ENCODE results near the gene SIVA1.

The SIVA1 gene

DNA sequence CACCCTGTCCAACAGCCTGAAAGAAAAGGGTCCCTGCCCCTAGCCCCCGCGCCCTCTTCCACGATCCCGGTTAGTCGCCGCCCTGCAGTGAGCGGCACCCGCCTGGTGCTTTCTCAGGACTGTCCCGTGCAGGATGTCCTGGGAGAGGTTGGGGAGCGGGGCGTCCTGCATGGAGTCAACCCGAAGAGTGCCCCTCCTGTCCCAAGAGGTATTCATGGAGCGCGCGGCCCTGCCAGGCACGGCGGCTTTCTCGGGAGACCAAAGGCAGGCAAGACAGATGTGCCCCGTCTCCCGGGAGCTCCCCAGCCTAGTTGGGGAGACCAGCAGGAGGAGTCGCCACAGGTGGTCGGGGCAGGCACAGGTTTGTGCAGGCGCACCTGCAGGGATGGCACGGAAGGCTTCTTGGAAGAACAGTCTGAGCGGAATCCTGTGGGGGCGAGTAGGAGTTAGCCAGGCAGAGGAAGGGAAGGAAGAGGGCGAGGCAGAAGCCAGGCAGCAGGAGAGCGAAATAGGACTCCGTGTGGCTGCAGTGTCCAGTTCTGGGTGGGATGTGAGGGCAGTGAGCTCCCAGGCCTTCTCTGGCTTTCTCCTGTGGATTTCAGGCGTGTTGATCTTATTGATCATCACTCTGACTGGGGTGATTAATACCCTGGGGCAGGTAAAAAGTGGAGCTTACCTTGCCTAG is 723 bp downstream of the SIVA1 start:
- DNase-seq: no peak

DNA sequence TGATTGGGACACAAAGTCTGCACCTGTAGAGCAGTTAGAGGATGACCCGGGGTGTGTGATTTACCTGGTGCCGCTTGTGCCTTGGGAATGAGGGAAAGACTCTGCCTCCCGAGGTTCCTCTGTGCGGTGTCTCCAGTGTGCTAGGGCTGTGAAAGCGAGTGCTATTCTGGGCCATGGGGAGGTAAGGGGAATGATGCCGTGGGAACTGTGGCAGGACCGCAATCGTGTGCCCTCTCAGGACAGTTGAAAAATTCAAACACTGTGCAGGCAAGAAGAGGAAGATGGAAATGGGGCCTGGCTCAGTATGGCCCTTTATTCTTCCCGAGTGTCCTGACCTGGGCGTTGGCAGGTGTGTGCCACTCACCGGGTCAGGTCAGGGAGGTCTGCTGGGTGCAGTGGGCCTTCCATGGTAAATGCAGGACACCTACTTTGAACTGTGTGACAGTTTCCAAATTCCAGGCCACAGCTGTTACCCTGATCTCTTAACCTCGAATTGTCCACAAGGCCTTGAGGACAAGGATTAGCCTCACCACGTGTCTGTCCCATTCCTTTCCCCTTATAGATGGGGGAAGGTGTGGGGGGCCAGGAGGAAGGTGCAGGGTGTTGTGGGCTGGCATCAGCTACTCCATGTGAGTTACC is 1.4 kb downstream of the SIVA1 start:
- no peak for DNase-seq

DNA sequence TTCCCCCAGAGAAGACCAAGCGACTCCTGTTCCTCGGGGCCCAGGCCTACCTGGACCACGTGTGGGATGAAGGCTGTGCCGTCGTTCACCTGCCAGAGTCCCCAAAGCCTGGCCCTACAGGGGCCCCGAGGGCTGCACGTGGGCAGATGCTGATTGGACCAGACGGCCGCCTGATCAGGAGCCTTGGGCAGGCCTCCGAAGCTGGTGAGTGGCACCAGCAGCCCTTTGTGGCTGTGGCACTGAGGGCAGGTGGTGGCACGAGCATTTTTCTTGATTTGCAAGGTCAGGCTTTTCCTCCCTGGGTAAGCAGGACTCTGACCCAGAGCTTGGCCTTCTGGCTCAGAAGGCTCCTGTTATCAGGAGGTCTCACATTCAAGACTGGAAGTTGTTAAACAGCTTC is 2.7 kb downstream of the SIVA1 start:
- no peak for DNase-seq

DNA sequence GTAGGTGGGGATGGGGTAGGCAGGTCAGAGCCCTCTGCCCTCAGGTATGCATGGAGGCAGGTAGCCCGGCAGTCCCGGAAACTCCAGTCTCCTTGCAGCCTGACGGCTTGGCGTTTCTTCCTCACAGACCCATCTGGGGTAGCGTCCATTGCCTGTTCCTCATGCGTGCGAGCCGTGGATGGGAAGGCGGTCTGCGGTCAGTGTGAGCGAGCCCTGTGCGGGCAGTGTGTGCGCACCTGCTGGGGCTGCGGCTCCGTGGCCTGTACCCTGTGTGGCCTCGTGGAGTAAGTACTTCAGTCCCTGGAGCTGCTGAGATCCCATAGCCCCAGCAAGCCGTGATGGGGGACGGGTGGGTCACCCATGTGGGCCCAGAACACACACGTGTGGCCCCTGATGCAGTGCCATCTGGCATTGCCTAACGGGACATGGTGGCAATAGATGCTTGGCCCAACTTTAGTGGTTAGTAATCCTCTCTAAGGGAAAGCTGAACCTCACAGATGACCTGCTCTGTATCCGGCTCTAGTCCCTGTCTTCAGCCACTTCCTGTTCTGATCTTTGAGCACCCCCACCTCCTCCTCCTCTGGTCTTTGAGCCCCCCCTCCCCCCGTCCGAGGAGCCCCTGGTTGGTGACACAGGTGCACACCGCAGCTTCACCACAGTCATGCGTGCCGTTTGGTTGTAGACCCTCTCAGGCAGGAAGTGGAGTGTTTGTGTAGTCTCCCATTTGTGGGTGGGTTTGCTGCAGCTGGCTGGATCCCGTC is 3.7 kb downstream of the SIVA1 start:
- DNase-seq: no peak

DNA sequence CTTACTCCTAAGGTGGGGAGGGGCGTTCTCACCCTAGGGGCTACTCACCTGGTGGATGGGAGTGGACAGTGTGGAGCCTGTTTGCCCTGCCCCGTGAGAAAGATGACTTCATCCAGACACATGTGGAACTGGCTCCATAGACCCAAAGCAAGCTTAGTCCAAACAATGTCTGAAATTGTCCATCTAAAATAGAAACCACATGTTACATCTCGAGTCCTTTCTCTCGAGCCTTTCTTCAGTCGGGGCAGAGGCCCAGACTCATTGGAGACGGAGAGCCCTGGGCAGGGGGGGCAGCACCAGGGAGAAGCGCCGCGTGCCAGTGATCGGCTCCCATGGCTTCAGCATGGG is 4.3 kb downstream of the SIVA1 start:
- DNase-seq: no peak

DNA sequence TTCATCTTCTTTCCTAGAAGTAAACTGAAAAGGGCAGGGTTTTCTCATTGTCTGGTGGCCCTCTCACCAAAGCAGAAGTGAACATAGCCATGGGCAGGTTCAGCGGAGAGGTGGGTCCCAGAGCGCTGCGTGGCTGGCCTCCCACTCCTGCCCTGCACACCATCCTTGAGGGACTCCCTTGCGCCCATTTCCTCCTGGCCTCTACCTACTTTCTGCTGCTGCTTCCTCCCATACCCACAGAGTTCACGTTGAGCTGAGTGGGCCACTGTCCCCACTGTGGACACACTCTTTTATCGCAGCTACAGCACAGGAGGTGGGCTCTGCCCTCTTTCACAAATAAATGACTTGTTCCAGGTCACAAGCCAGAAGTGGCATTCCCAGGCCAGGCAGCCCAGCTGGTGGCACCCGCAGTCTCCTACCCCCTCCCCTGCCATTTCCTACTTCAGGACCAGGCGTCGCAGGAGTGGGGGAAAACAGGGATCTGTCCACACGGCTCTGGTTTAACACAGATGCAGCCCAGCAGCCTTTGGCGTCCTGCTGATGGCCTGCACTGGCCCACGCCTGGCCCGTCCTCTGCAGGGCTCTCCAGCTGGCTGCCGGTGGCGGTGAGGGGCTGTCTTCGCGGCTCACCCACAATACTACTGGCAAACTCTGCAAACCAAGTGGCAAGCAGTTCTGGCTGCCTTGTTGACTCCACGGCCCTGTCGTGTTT is 4.9 kb downstream of the SIVA1 start:
- no peak for DNase-seq

DNA sequence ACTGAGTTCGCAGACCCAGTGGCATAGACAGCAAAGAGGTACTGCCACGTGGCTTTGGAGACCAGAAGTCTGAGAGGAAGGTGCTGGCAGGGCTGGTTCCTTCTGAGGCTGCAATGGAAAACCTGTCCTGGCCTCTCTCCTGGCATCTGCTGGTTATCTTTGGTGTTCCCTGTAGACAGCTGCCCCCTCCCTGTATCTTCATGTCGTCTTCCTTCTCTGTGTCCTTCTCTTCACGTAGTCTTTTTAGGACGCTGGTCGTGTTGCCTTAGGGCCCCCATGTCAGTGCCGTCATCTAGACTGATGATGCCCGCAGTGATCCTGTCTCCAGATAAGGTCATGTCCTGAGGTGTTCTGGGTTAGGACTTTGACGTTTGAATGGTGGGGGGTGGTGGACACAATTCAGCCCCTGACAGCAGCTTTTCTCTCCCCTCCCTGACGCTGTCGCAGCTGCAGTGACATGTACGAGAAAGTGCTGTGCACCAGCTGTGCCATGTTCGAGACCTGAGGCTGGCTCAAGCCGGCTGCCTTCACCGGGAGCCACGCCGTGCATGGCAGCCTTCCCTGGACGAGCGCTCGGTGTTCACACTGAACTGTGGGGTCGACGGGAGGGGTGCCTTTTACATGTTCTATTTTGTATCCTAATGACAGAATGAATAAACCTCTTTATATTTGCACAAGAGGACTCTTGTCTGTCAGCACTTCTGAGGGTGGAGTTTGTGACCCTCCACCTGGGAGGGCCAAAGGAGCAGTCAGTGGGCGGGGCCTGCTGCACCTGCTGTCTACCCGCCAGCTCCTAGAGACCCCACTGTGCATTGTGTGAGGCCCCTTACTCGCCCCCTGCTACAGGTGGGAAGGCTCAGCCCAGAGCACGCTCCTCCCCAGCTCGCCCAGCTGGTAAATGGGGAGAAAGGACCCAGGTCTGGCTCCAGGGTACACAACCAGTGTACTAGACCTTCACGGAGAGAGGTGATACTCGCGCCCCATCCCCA is 6.3 kb downstream of the SIVA1 start:
- no peak for DNase-seq

DNA sequence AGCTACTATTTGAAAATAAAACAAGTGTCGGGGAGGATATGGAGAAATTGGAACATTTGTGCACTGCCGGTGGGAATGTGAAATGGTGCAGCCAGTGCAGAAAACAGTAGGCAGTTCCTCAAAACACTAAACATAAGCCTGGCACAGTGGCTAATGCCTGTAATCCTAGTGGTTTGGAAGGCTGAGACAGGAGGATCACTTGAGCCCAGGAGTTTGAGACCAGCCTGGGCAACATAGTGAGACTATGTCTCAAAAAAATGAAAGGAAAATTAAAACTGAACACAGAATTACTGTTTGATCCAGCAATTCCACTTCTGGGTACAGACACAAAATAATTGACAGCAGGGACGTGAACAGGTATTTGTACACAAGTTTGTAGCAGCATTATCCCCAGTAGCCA is 12.6 kb downstream of the SIVA1 start:
- no peak for DNase-seq

DNA sequence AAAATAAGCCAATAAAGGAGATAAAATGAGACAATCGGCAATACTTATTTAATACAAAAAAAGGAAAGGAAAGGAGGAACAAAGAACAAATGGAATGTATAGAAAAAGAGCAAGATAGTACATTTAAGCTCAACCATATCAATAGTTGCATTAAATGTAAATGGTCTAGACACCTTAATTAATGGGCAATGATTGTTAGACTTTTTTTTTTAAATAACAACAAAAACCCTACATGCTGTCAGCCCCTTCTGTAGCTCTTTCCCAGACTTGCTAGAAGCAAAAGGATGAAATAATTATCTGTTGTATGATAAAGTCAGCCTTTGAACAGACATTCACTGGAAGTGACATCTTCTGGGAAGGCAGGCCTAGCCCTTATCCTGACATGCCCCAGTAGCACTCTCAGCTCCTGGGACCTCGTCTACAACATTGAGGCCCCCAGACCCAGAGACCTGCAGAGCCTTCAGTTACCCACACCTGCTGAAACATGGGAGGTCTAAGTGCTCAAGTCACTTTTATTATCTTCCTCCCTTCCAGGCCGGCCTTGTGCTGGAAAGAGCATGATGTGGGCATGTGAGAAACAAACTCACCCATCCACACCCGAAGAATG is 13.4 kb downstream of the SIVA1 start:
- no peak for DNase-seq

DNA sequence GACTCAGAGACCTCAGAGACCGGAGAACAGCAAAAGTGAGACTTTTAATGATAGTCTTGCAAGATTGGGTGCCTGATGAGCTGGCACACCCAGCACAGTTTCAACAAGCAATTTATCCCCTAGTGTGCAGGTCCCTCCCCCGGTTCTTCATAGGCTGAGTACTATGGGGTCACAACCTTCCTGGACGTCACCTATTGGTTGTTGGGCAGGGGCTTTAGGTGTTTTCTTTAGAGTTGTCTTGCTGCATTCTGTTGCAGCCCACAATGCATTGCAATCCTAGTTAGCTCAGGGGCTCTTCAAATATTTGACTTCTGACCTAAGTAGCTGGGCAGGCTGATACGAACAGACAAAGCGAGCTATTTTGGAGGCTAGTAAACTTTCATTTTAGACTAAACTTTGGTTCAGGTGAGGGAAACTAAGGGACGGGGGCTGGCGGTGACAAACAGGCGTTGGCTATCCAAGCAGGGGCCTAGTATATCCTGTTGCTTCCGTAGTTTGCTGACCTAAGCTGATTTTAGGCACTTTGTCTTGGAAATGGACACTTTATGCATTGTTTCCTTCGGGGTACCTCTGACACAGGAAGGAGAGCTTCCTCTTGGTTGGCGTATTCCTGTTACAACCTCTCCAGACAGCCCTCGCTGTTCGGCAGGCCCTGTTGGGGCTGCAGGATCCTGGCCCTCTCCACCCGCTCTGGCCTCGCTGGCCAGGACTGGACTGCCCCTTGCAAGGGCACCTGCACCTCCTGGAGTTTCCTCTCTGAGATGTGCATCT is 14.1 kb downstream of the SIVA1 start:
- DNase-seq: no peak

DNA sequence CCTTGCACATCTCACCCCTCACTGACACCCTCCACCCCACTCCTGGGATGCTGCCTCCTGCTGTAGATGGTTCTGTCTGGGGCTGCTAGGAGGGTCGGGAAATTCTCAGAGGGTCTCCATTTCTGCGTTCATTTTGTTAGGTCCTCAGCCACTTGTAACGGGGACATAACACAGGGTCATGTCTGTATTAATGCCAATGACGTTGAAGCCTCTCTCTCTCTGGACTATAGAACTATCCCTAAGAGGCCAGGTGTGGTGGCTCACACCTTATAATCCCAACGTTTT is 14.6 kb downstream of the SIVA1 start:
- DNase-seq: no peak

DNA sequence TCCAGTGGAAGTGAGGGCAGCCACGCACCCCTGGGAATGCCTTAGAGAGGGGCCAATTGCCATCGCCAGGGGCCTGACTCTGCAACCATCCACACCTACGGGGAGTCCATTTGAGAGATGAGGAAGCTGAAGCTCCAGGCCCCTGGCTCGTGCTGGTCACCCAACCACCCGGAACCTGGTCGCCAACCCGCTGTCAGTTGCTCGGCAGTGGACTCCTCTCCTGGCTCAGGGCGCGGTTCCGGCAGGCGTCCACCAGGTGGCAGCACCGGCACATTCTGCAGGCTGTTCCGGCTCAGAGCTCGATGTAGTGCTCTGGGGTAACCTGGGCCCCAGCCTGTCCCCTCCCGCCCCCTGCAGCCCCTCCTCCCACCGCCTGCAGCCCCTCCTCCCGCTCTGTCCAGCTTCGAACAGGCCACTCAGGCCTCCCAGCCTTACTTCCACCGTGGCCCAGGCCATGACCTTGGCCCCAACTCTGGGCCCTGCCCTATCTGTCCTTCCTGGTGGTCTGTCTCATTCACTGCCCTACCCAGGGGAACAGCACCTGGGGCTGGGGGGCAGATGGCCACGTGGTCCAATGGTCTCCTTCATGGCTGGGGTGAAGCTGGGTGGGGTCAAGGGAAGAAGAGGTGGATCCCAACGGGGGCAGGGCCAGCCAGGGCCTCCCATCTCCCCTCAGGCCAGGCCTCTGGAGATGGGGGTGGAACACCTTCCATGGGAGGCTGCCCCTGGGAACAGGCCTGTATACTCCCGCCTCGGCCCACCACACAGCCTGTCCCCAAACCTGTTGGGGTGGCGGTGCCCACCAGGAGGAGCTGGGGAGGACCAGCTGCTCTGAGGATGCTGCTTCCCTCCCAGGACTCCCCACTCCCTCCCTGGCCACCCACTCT is 15.7 kb downstream of the SIVA1 start:
- peak; percentile 95 for DNase-seq

DNA sequence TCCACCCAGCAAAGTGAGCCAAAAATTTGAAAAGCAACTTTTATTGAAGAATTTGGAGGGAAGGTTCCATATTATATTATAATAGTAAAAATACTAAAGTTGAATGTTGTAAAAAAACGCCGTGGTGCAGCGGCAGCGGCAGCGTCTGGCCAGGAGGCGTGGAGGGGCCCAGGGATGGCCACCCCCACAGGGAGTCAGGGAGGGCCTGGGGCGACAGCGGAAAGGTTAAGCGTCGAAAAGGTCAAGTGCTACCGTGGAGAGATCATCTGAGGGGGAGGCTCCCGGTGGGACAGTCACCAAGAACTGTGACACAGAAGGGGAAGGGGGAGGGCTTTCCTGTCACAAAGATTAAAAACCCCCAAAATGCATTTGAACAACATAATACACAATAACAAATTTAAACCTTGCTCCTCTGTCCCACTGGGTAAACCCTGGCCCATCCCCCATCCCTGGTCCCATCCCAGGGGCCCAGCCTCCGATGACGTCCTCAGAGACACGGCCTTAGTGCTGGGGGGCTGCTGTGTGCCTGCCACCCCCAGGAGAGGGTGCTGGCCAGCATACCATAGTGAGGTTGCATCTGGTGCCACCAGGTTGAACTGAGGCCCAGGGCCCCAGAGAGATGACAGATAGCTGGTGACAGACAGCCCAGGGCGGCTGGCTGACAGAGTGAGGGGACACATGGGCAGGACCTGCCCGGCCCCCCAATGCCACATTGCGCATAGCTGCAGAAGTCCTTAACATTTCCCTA is 16.6 kb downstream of the SIVA1 start:
- no peak for DNase-seq

DNA sequence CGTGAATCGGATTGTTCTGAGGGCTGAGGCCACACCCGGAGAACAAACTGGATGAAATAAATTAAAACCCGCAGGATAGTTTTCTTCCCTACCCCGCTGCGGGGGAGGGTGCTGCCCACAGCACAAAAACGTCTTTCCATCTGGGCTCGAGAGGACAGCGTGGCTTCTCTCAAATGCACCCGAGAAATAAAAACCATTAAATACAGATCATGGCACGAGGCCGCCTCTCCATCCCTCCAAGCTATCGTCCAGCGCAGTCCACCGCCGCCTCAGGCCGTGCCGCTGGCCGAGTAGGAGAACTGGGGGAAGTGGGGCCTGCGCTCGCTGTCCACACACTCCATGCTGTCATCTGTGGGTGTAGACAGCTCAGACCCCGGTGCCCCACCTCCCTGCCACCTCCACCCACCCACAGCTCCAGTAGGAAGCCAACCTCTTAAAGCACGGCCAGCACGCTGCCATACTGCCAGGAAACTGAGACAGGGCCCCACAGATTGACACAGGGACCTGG is 17.2 kb downstream of the SIVA1 start:
- no peak for DNase-seq

DNA sequence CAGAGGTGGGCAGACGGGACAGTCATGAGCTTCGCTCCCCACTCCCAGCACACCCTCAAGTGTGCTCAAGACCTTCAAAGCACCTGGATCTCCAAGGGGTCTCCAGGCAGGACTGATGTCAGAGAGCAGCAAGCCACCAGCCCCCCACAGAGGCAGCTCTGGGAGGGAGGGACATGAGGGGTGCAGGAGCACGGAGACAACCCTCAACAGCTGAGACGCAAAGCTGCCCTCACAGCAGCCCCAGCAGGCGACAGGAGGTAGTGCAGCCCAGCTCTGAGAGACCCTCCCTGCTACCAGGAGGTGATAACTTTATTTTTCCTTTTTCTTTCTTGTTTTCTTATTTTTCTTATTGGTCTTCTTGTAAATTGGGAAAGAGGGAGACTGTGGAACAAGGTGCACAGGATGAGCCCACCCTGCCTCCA is 17.9 kb downstream of the SIVA1 start:
- DNase-seq: peak; percentile 29

DNA sequence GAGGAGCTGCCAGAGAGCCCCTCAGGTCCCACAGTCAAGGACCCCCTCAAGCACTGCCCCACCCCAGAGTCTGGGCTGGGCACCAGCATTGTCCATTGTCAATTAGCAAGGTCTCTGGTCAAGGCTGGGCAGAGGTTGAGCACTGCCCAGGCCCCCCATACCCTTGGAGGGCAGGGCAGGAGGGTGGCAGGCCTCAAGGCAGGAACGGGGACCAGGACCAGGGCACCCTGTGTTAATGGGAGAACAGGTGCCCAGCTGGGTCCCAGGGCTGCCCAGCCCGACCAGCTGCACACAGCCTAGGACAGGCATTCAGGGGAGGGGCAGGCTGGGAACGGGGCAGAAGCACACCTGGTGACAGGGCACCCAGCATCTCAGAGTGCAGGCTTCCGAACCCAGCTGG is 18.4 kb downstream of the SIVA1 start:
- no peak for DNase-seq

DNA sequence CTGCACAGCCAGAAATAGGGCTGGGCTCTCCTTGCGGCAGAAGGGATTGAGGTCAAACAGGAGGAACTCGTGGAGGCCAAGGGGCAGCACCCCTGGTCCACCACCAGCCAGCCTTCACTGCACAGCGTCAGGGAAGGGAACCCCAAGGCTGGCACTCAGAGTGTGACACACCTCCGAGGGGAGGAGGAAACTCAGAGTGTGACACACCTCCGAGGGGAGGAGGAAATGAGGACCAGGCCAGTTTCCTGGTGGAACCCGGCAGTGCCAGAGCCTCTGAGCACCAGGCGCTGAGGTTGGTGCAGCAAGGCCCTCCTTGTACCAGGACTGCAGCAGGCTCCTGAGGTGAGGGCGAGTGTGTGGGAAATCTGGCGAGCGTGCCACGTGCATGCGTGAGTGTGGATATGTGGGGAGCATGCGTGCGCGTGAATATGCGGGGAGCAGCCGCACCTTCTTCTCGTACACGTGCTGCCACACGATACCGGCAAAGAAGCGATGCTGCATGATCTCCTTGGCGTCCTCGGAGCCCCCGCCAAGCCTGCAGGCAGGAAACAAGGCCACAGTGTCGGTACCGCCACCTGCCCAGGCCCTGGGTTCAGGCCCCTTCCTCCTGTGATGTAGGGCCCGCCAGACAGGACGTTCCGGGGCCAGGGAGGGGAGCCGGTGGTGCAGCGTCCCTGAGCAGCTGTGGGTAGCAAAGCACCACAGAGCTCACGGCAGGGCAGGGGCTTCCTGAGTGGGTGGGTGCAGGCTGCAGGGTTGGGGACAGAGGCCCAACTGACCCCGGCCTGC is 19.2 kb downstream of the SIVA1 start:
- no peak for DNase-seq

DNA sequence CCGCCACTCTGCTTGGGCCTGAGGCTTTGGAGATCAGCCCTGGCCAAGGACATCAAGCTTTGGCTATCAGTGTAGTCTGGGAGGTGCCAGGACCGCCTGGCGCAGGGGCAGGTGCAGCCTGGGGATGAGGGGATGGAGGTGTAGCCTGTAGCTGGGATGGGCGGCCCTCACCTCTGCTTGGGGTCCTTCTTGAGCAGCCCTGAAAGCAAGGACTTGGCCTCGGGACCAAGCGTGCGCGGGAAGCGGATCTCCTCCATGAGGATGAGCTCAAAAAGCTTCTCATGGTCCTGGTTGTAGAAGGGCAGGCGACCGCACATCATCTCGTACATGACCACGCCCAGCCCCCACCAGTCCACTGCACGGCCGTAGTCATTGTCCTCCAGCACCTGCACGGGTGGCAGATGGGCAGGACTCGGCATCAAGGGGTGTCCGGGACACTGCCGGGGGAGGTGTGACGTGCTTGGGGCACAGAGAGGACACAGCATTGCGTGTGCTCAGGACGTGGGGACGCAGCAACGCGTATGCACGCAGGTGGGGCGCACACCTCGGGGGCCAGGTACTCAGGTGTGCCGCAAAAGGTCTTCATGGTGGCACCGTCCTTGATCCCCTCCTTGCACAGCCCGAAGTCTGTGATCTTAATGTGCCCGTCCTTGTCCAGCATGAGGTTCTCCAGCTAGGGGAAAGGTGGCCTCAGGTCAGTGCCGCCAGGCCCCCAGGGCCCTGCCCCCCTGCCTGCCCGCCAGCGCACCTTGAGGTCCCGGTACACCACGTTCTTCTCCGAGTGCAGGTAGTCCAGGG is 20.0 kb downstream of the SIVA1 start:
- DNase-seq: no peak
